Astrocyte (in vitro differentiated cells and primary cell): ENCODE measurements around the gene POLA1. TPM values are rescaled to one million over a fixed set of nuclear protein-coding genes. Genes with fewer than 3 reads are reported as not detected.

Source experiments
- DNase-seq: peaks from one replicate; pipeline ENCODE4 v3.0.0-alpha.2; 2010; ENCODE audit warnings: low read depth
- FAIRE-seq: peaks from 2 replicates; lab custom pipeline; 2011; peaks lifted over from hg19 to GRCh38; lab: Jason Lieb, UNC
- H2AFZ ChIP-seq: 2 replicates; pipeline ENCODE4 v1.6.0; 2012; ENCODE audit warnings: low read depth, low read length, inconsistent platforms
- H3K27ac ChIP-seq: 2 replicates; pipeline ENCODE4 v1.5.1; 2011; ENCODE audit warnings: low read depth, low read length, inconsistent platforms
- H3K27me3 ChIP-seq: 2 replicates; pipeline ENCODE4 v1.6.0; 2011; ENCODE audit warnings: low read length, inconsistent platforms; ENCODE audit not compliant: insufficient read depth
- H3K36me3 ChIP-seq: 2 replicates; pipeline ENCODE4 v1.5.1; 2011; ENCODE audit warnings: low read length, inconsistent platforms; ENCODE audit not compliant: insufficient read depth
- H3K4me1 ChIP-seq: 2 replicates; pipeline ENCODE4 v1.5.1; 2011; ENCODE audit warnings: low read length, inconsistent platforms; ENCODE audit not compliant: insufficient read depth
- H3K4me2 ChIP-seq: 2 replicates; pipeline ENCODE4 v1.6.0; 2012; ENCODE audit warnings: low read length, inconsistent platforms
- H3K4me3 ChIP-seq: 2 replicates; pipeline ENCODE4 v1.5.1; 2011; ENCODE audit warnings: low read depth, mild to moderate bottlenecking, low read length, inconsistent platforms; ENCODE audit not compliant: insufficient read depth
- H3K79me2 ChIP-seq: 2 replicates; pipeline ENCODE4 v1.6.0; 2012; ENCODE audit warnings: mild to moderate bottlenecking, low read length, inconsistent platforms; ENCODE audit not compliant: insufficient read depth
- H3K9ac ChIP-seq: 2 replicates; pipeline ENCODE4 v1.6.0; 2012; ENCODE audit warnings: mild to moderate bottlenecking, low read length, inconsistent platforms
- H3K9me3 ChIP-seq: 2 replicates; pipeline ENCODE4 v1.5.1; 2012; ENCODE audit warnings: low read depth, mild to moderate bottlenecking, low read length, inconsistent platforms; ENCODE audit not compliant: insufficient read depth
- H4K20me1 ChIP-seq: 2 replicates; pipeline ENCODE4 v1.6.0; 2012; ENCODE audit warnings: low read length, inconsistent platforms; ENCODE audit not compliant: insufficient read depth
- H3K27ac Mint-ChIP-seq: one replicate; pipeline ENCODE4 v1.8.0; 2021; ENCODE audit warnings: mild to moderate bottlenecking, mixed read lengths; ENCODE audit not compliant: unreplicated experiment
- H3K27me3 Mint-ChIP-seq: one replicate; pipeline ENCODE4 v1.8.0; 2021; ENCODE audit warnings: low read depth, mixed read lengths; ENCODE audit not compliant: unreplicated experiment
- H3K36me3 Mint-ChIP-seq: one replicate; pipeline ENCODE4 v1.8.0; 2021; ENCODE audit warnings: low read depth, mixed read lengths; ENCODE audit not compliant: unreplicated experiment
- H3K4me1 Mint-ChIP-seq: one replicate; pipeline ENCODE4 v1.8.0; 2021; ENCODE audit warnings: low read depth, mixed read lengths; ENCODE audit not compliant: unreplicated experiment
- H3K4me3 Mint-ChIP-seq: one replicate; pipeline ENCODE4 v1.8.0; 2021; ENCODE audit warnings: mild to moderate bottlenecking, moderate library complexity, mixed read lengths; ENCODE audit not compliant: unreplicated experiment
- H3K9me3 Mint-ChIP-seq: one replicate; pipeline ENCODE4 v1.8.0; 2021; ENCODE audit warnings: mild to moderate bottlenecking, mixed read lengths; ENCODE audit not compliant: unreplicated experiment
- EZH2 ChIP-seq: IDR thresholded peaks from 2 replicates; pipeline ENCODE4 v1.6.1; 2012; ENCODE audit warnings: mild to moderate bottlenecking, low read length, inconsistent platforms; ENCODE audit not compliant: insufficient read depth
- total RNA-seq: library from RNA; stranded (reverse); gene quantifications from 2 replicates; pipeline ENCODE4 v1.2.1, GENCODE V29; 2021
- TF ChIP-seq, protein P1 (sequence below): IDR thresholded peaks from 2 replicates; pipeline ENCODE4 v1.5.1; 2011; ENCODE audit warnings: low read depth, mild to moderate bottlenecking, inconsistent platforms, low read length, moderate library complexity; ENCODE audit not compliant: insufficient read depth

POLA1 gene
- total RNA-seq, 1 donor from 2014 or later: 4.9 TPM

DNA sequence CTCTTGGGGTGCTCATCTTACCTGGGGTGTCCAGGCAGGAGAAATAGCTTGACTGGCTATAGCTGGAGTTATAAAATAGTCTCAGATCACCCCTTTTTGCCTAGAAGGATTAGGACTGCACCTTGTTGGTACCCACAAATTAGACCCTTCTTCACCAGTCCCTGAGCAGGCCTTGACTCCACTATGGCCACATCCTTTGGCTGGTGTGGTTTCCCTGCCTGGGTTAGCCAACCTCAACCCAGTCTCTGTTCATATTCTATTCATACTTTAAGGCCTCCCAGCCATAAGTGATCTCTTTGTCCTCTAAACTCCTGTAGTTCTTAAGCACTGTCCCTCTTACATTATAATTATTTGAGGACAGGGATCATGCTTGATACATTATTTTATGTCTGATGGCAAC, 252.7 kb downstream of the POLA1 start:
- Histone ChIP-seq H3K27me3 (no peaks in the 10 kb centered on the region), H2AFZ (no peak overlapping the region), H3K4me2 (no peak overlapping the region), H3K27ac (no peak overlapping the region), H3K36me3 (no peaks in the 10 kb centered on the region), H3K9ac (no peak overlapping the region), H3K79me2 (no peaks in the 10 kb centered on the region), H3K4me3 (no peak overlapping the region), H4K20me1 (no peaks in the 10 kb centered on the region), H3K4me1 (peaks cover 3% of the 10 kb centered on the region), H3K9me3 (no peaks in the 10 kb centered on the region)
- FAIRE-seq (no peak), DNase-seq (no peak)
- TF ChIP-seq EZH2: no peak
- TF ChIP-seq, protein P1, sequence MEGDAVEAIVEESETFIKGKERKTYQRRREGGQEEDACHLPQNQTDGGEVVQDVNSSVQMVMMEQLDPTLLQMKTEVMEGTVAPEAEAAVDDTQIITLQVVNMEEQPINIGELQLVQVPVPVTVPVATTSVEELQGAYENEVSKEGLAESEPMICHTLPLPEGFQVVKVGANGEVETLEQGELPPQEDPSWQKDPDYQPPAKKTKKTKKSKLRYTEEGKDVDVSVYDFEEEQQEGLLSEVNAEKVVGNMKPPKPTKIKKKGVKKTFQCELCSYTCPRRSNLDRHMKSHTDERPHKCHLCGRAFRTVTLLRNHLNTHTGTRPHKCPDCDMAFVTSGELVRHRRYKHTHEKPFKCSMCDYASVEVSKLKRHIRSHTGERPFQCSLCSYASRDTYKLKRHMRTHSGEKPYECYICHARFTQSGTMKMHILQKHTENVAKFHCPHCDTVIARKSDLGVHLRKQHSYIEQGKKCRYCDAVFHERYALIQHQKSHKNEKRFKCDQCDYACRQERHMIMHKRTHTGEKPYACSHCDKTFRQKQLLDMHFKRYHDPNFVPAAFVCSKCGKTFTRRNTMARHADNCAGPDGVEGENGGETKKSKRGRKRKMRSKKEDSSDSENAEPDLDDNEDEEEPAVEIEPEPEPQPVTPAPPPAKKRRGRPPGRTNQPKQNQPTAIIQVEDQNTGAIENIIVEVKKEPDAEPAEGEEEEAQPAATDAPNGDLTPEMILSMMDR: no peak
- Mint-ChIP-seq H3K4me3 (no peak overlapping the region), H3K4me1 (no peaks in the 10 kb centered on the region), H3K36me3 (no peaks in the 10 kb centered on the region), H3K9me3 (no peaks in the 10 kb centered on the region), H3K27me3 (no peaks in the 10 kb centered on the region), H3K27ac (no peak overlapping the region)

DNA sequence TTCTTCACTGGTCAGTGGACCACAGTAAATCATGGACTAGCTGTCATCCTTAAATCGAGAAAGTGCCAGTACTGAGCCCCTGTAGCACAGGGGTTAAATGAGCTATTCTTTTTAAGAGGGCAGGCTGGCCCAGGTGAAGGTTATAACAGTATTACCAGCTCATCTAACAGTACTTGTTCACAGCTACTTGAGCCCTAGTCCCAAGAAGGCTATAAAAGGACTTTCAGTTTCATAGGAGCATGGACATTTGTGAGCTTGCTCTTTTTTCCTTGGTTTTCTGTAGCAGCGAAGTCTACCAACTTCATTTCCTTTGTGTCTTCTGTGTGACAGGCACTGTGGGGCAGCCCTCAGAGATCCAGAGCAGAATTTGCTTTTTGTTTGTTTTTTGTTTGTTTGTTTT, 261.0 kb downstream of the POLA1 start:
- H3K4me1 ChIP-seq: no peaks in the 10 kb centered on the region
- Mint-ChIP-seq H3K27me3 (no peaks in the 10 kb centered on the region), H3K4me3 (no peak overlapping the region), H3K36me3 (no peaks in the 10 kb centered on the region), H3K9me3 (no peaks in the 10 kb centered on the region), H3K4me1 (no peaks in the 10 kb centered on the region), H3K27ac (no peak overlapping the region)
- no peaks in the 10 kb centered on the region for H3K9me3 ChIP-seq
- H3K9ac ChIP-seq: no peak overlapping the region
- no peak overlapping the region for H3K4me2 ChIP-seq
- no peaks in the 10 kb centered on the region for H3K27me3 ChIP-seq
- TF ChIP-seq EZH2: no peak
- TF ChIP-seq, protein P1: no peak
- H3K27ac ChIP-seq: no peak overlapping the region
- FAIRE-seq (peak; percentile 79), DNase-seq (no peak)
- H2AFZ ChIP-seq: no peak overlapping the region
- no peaks in the 10 kb centered on the region for H4K20me1 ChIP-seq
- no peaks in the 10 kb centered on the region for H3K79me2 ChIP-seq
- no peak overlapping the region for H3K4me3 ChIP-seq
- H3K36me3 ChIP-seq: no peaks in the 10 kb centered on the region

DNA sequence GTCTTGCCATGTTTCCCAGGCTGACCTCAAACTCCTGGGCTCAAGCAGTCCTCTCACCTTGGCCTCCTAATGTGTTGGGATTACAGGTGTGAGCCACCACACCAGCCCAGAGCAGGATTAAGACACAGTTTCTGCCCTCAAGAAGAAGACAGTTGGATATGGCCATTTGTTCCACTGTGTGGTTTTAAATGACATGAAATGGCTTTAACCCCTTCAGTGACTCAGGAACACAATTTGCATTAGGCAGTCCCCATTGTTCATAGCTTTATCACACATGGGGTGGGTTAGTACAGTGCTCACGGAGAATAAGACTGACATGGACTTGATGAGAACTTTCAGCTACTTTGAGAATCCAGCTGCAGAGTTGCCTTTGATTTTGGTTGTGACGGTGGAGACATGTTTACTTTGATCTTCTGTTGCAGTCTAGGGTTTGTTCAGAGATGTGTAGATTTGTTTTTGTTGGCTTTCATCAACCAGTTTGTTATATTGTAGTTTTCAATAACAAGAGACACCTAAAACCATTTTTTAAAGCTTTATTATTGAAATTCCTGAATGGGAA, 261.7 kb downstream of the POLA1 start:
- Histone ChIP-seq H3K27ac (no peak overlapping the region), H3K9ac (no peak overlapping the region), H4K20me1 (no peaks in the 10 kb centered on the region), H3K36me3 (no peaks in the 10 kb centered on the region), H3K4me3 (no peak overlapping the region), H3K79me2 (no peaks in the 10 kb centered on the region), H2AFZ (no peak overlapping the region), H3K4me1 (no peaks in the 10 kb centered on the region), H3K27me3 (no peaks in the 10 kb centered on the region), H3K9me3 (no peaks in the 10 kb centered on the region), H3K4me2 (no peak overlapping the region)
- Mint-ChIP-seq H3K9me3 (no peaks in the 10 kb centered on the region), H3K36me3 (no peaks in the 10 kb centered on the region), H3K4me1 (no peaks in the 10 kb centered on the region), H3K4me3 (no peak overlapping the region), H3K27ac (no peak overlapping the region), H3K27me3 (no peaks in the 10 kb centered on the region)
- DNase-seq: no peak
- FAIRE-seq: peak; percentile 72
- TF ChIP-seq EZH2: no peak
- TF ChIP-seq, protein P1: no peak
